GM21723 (cell line): ENCODE data around the gene MYLK2.
A peak's percentile ranks its signal among the peaks of the same experiment; 100 is the strongest.

Source experiments
- ATAC-seq: cut with Tn5 transposase; IDR thresholded peaks from one replicate; pipeline ENCODE4 v1.9.1; 2021; ENCODE audit warnings: mild to moderate bottlenecking, moderate library complexity; ENCODE audit not compliant: unreplicated experiment

Gene MYLK2

GRCh38 chr20:31833931-31834521 is 14.9 kb downstream of the MYLK2 start:
- ATAC-seq = no peak

GRCh38 chr20:31835554-31835953 is 16.4 kb downstream of the MYLK2 start:
- ATAC-seq = no peak

GRCh38 chr20:31835977-31836852 is 17.1 kb downstream of the MYLK2 start:
- ATAC-seq = peak; percentile 70

GRCh38 chr20:31836853-31837608 is 17.9 kb downstream of the MYLK2 start:
- ATAC-seq = no peak

GRCh38 chr20:31837896-31838397 is 18.8 kb downstream of the MYLK2 start:
- ATAC-seq = no peak

GRCh38 chr20:31838646-31839292 is 19.6 kb downstream of the MYLK2 start:
- no peak for ATAC-seq

GRCh38 chr20:31839782-31840487 is 20.8 kb downstream of the MYLK2 start:
- ATAC-seq = no peak

GRCh38 chr20:31840906-31841816 is 22.0 kb downstream of the MYLK2 start:
- ATAC-seq = no peak

GRCh38 chr20:31841928-31842327 is 22.8 kb downstream of the MYLK2 start:
- no peak for ATAC-seq

- no peak for ATAC-seq
Measured at GRCh38 chr20:31842471-31843157, 23.5 kb downstream of the MYLK2 start.

- no peak for ATAC-seq
Measured at GRCh38 chr20:31843288-31843687, 24.1 kb downstream of the MYLK2 start.

- no peak for ATAC-seq
Measured at GRCh38 chr20:31843881-31844280, 24.7 kb downstream of the MYLK2 start.

GRCh38 chr20:31844737-31845299 is 25.7 kb downstream of the MYLK2 start:
- no peak for ATAC-seq

- no peak for ATAC-seq
Measured at GRCh38 chr20:31845300-31845863, 26.2 kb downstream of the MYLK2 start, which contains the start of gene FOXS1. TSS of gene FOXS1 (minus strand) at chr20:31845604. CDS start at chr20:31845542, 62 bp downstream.

- no peak for ATAC-seq
Measured at GRCh38 chr20:31846793-31847138, 27.6 kb downstream of the MYLK2 start.

- no peak for ATAC-seq
Measured at GRCh38 chr20:31848088-31848999, 29.2 kb downstream of the MYLK2 start.
